Stimulated activated CD4-positive, alpha-beta T cell treated with anti-CD3 and anti-CD28 coated beads, TNF-alpha, amount 100 ng/mL, for 1 hour (primary cell): ENCODE results near the gene ASB16.

ENCODE experiments used
- DNase-seq, 3 donors: peaks; one replicate each; pipeline ENCODE4 v3.0.0-alpha.2; 2020; ENCODE audit warnings: low read depth in 3 of 3, low spot score in 1 of 3

ASB16 gene

GRCh38 chr17:44222112-44222869, 51.8 kb downstream of the ASB16 start:
- DNase-seq: no peak

DNA sequence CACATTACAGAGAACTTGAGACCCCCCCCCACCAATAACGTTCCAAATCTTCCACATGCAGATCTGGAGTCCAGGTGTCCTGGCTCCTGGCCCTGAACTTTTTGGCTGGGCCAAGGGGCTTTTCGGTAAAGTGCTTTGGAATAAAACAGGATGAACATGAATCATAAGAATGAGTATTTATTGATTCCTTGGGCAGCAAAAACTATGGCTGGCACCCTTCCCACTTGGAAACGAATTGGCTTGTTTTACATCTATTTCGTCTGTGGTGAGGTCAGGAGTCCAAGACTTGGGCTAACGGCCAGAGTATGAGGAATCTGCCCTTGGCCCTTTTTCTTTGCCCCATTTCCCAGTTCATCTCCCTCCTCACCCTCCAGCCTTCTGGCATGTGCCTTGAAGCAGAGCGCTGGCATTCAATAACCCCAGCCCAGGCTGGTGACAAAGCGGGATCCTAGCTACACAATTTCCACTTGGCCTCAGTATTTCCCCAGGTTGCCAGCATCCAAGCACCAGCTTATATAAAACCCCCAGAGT, 53.1 kb downstream of the ASB16 start:
- DNase-seq: no peak
